Measurements from ENCODE around the gene DPP10. TPM values are rescaled to one million over a fixed set of nuclear protein-coding genes. Genes with fewer than 3 reads are reported as not detected.
A peak's percentile ranks its signal among the peaks of the same experiment; 100 is the strongest.

DPP10 gene
- total and polyA plus RNA-seq, 8 donors, result 0.68 to 8.2 (median 4.7) TPM

GRCh38 chr2:114753145-114753544 is 310.7 kb downstream of the DPP10 start:
- intact Hi-C loops (cut with DNase I), result no loop called here
- H3K27ac ChIP-seq, result no peak overlapping the region
- H3K27me3 ChIP-seq, result no peaks in the 10 kb centered on the region
- TF ChIP-seq, protein P1, sequence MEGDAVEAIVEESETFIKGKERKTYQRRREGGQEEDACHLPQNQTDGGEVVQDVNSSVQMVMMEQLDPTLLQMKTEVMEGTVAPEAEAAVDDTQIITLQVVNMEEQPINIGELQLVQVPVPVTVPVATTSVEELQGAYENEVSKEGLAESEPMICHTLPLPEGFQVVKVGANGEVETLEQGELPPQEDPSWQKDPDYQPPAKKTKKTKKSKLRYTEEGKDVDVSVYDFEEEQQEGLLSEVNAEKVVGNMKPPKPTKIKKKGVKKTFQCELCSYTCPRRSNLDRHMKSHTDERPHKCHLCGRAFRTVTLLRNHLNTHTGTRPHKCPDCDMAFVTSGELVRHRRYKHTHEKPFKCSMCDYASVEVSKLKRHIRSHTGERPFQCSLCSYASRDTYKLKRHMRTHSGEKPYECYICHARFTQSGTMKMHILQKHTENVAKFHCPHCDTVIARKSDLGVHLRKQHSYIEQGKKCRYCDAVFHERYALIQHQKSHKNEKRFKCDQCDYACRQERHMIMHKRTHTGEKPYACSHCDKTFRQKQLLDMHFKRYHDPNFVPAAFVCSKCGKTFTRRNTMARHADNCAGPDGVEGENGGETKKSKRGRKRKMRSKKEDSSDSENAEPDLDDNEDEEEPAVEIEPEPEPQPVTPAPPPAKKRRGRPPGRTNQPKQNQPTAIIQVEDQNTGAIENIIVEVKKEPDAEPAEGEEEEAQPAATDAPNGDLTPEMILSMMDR (IDR thresholded peaks at IDR 0.05), result no peak
- H3K9me3 ChIP-seq, result no peaks in the 10 kb centered on the region
- H3K4me1 ChIP-seq, result no peaks in the 10 kb centered on the region
- H3K4me3 ChIP-seq, result no peak overlapping the region
- no peak for DNase-seq
- ATAC-seq, result no peak
- no peaks in the 10 kb centered on the region for H3K36me3 ChIP-seq

- TF ChIP-seq, protein P1 (IDR thresholded peaks at IDR 0.05), result no peak
- Histone ChIP-seq H3K4me1 (no peaks in the 10 kb centered on the region), H3K9me3 (no peaks in the 10 kb centered on the region), H3K4me3 (no peak overlapping the region), H3K36me3 (no peaks in the 10 kb centered on the region), H3K27me3 (no peaks in the 10 kb centered on the region), H3K27ac (peak overlapping the region in 1 of 2 donors; percentile 19)
- DNase-seq (no peak), ATAC-seq (peak; percentile 77)
- intact Hi-C loops (cut with DNase I), result no loop called here
Observed at GRCh38 chr2:114754907-114755563, 312.6 kb downstream of the DPP10 start.

DNA sequence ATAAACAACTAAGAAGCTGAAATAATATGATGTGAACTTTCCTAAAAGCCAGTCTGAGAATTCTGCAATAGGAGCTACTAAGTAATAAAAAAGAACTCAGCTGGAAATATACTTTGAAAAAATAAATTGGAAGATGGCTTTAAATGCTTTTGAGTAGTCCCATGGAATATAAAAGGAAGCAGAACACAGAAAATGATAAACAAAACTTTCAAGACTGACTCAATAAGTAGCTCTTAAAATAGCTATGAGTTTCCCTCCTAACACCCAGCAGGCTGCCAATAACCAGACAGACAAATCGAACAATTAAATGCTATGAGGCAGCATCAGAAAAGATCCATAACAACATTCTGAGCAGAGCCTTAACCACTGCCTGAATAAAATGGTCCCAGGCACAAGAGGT is 319.9 kb downstream of the DPP10 start:
- DNase-seq (no peak), ATAC-seq (no peak)
- Histone ChIP-seq H3K27me3 (no peaks in the 10 kb centered on the region), H3K4me3 (no peak overlapping the region), H3K4me1 (no peaks in the 10 kb centered on the region), H3K27ac (no peak overlapping the region), H3K9me3 (no peaks in the 10 kb centered on the region), H3K36me3 (no peaks in the 10 kb centered on the region)
- TF ChIP-seq, protein P1 (IDR thresholded peaks at IDR 0.05), result no peak
- intact Hi-C loops (cut with DNase I), result no loop called here

DNA sequence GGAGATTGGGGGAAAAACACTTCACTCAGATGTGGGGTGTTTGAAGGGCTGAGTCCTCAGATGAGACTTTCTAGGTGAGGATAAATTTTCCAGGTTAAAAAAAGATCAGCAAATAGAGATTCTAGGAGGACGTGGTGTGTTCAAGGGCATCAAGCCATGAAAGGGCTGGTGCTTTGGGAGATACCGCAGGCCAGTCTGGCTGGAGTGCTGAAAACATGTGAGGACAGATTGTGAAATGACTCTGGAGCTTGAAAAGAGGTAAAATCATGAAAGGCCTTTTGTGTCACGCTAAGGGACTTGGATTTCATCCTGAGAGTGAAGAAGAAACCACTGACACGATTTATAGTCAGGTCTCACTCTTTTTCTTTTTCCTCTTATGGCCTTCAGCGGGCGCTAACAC is 320.5 kb downstream of the DPP10 start:
- H3K4me1 ChIP-seq, result no peaks in the 10 kb centered on the region
- H3K27ac ChIP-seq, result no peak overlapping the region
- H3K27me3 ChIP-seq, result no peaks in the 10 kb centered on the region
- H3K4me3 ChIP-seq, result no peak overlapping the region
- ATAC-seq (peak; percentile 65), DNase-seq (no peak)
- TF ChIP-seq, protein P1 (IDR thresholded peaks at IDR 0.05), result no peak
- H3K36me3 ChIP-seq, result no peaks in the 10 kb centered on the region
- intact Hi-C loops (cut with DNase I), result no loop called here
- no peaks in the 10 kb centered on the region for H3K9me3 ChIP-seq

DNA sequence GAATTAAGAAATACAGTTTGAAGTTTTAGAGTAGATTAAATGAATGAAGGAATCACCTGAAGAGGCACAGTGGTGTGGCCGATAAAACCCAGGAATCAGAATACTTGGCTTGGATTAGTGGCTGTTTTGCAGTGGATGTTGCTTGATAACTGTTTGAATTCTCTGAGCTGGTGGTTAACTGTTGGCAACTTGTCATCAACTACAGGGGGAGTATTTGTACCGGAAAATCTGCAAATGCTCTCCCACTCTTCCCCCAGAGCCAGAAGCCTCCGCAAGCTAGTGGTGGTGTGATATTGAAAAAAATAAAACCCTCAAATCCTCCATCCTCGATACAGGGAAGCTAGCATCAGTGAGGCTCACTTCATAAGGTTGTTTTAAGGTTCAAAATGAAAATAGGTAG is 326.7 kb downstream of the DPP10 start:
- ATAC-seq (no peak), DNase-seq (no peak)
- Histone ChIP-seq H3K4me3 (no peak overlapping the region), H3K9me3 (no peaks in the 10 kb centered on the region), H3K4me1 (no peaks in the 10 kb centered on the region), H3K36me3 (no peaks in the 10 kb centered on the region), H3K27ac (no peak overlapping the region), H3K27me3 (no peaks in the 10 kb centered on the region)
- TF ChIP-seq, protein P1 (IDR thresholded peaks at IDR 0.05), result no peak
- intact Hi-C loops (cut with DNase I), result no loop called here

Data from left lung (tissue), 10 donors.